PC-3 (cell line): ENCODE results near the gene ACTG1.

Experiments used
- EZH2 ChIP-seq: fragments of 300-600 bp; sonication (generic); IDR thresholded peaks from one replicate; pipeline ENCODE4 v1.6.1; 2017; ENCODE audit warnings: antibody characterized with exemption, mild to moderate bottlenecking, low read length; ENCODE audit not compliant: unreplicated experiment
- EZH2phosphoT487 ChIP-seq: fragments of 300-600 bp; sonication (generic); IDR thresholded peaks from 2 replicates; pipeline ENCODE4 v1.6.1; 2018; ENCODE audit warnings: mild to moderate bottlenecking, antibody characterized with exemption, low read length, borderline replicate concordance
- TF ChIP-seq, protein P1 (sequence below): fragments of 300-600 bp; sonication (generic); conservative IDR thresholded peaks from 2 replicates; pipeline ENCODE4 v1.5.1; 2017; ENCODE audit warnings: antibody characterized with exemption, low read depth, mild to moderate bottlenecking, low read length

DNA sequence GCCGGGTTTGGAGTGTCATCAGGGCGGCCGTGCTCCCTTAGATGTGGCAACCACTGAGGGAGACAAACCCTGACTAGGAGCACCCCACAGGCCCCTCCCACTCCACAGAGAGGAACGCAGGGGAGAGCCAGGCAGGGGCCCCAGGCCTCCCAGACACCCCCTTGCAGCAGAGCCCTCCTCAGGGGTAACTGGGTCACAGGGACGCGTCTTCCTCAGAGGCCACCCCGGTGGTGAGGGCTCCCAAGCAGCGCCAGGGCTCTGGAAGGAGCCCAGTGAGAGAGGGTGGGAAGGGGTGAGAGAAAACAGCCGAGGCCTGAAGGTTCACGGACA, 26.9 kb upstream of the ACTG1 start:
- TF ChIP-seq, protein P1, sequence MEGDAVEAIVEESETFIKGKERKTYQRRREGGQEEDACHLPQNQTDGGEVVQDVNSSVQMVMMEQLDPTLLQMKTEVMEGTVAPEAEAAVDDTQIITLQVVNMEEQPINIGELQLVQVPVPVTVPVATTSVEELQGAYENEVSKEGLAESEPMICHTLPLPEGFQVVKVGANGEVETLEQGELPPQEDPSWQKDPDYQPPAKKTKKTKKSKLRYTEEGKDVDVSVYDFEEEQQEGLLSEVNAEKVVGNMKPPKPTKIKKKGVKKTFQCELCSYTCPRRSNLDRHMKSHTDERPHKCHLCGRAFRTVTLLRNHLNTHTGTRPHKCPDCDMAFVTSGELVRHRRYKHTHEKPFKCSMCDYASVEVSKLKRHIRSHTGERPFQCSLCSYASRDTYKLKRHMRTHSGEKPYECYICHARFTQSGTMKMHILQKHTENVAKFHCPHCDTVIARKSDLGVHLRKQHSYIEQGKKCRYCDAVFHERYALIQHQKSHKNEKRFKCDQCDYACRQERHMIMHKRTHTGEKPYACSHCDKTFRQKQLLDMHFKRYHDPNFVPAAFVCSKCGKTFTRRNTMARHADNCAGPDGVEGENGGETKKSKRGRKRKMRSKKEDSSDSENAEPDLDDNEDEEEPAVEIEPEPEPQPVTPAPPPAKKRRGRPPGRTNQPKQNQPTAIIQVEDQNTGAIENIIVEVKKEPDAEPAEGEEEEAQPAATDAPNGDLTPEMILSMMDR, result no peak
- TF ChIP-seq EZH2 (no peak), EZH2phosphoT487 (no peak)
